IMR-90 (cell line): ENCODE measurements around the gene COG8. TPM values are rescaled to one million over a fixed set of nuclear protein-coding genes. Genes with fewer than 3 reads are reported as not detected.

Experiments used
- ATAC-seq: fragments of 200-7000 bp; cut with Tn5 transposase; 2 replicates; pipeline ENCODE4 v1.9.1; 2020; ENCODE audit warnings: low read depth, mild to moderate bottlenecking, moderate library complexity
- BruUV-seq: library from RNA; stranded (reverse); fragments of 400-500 nt; replicated peaks from 2 replicates; lab custom pipeline; 2021; lab: Mats Ljungman, UMichigan
- CTCF ChIA-PET: fragments of 300-600 bp; formaldehyde crosslinking; extraction: SDS; loops from one replicate; lab custom pipeline; 2021; ENCODE audit warnings: antibody characterized with exemption; lab: Yijun Ruan, JAX
- POLR2A ChIA-PET: fragments of 300-600 bp; sonication (Branson Sonifier 250); formaldehyde crosslinking; loops from one replicate; lab custom pipeline; 2022; ENCODE audit warnings: antibody characterized with exemption; ENCODE audit not compliant: unreplicated experiment; lab: Charles Lee
- DNase-seq: peaks from one replicate; pipeline ENCODE4 v3.0.0; 2013
- H2AFZ ChIP-seq: replicated peaks from 2 replicates; pipeline ENCODE3; 2013; ENCODE audit warnings: low read length, mild to moderate bottlenecking; ENCODE audit not compliant: poor library complexity
- H2AK5ac ChIP-seq: 2 replicates; pipeline ENCODE4 v1.6.1; 2013; ENCODE audit warnings: low read depth, low read length, inconsistent platforms
- H2AK9ac ChIP-seq: replicated peaks from 2 replicates; pipeline ENCODE3; 2013; ENCODE audit warnings: mild to moderate bottlenecking, low read depth, low read length, moderate library complexity; ENCODE audit not compliant: poor library complexity
- H2BK120ac ChIP-seq: 2 replicates; pipeline ENCODE4 v1.6.1; 2013; ENCODE audit warnings: low read depth, low read length, inconsistent platforms
- H2BK15ac ChIP-seq: 3 replicates; pipeline ENCODE4 v1.6.1; 2013; ENCODE audit warnings: low read depth, low read length, inconsistent platforms
- H2BK20ac ChIP-seq: 2 replicates; pipeline ENCODE4 v1.6.1; 2013; ENCODE audit warnings: low read depth, mild to moderate bottlenecking, inconsistent platforms, low read length, moderate library complexity
- H2BK5ac ChIP-seq: 2 replicates; pipeline ENCODE4 v1.6.1; 2013; ENCODE audit warnings: mild to moderate bottlenecking, low read depth, low read length, inconsistent platforms; ENCODE audit not compliant: poor library complexity, severe bottlenecking
- H3K14ac ChIP-seq: replicated peaks from 2 replicates; pipeline ENCODE4 v1.6.1; 2013; ENCODE audit warnings: low read depth, low read length, inconsistent platforms
- H3K18ac ChIP-seq: 2 replicates; pipeline ENCODE4 v1.6.1; 2013; ENCODE audit warnings: low read depth, low read length, control low read depth
- H3K23ac ChIP-seq: 2 replicates; pipeline ENCODE4 v1.6.1; 2013; ENCODE audit warnings: low read depth, low read length, inconsistent platforms
- H3K27ac ChIP-seq: 2 replicates; pipeline ENCODE4 v1.5.1; 2013; ENCODE audit warnings: mild to moderate bottlenecking, control low read depth, low read length; ENCODE audit not compliant: insufficient read depth
- H3K27me3 ChIP-seq: 2 replicates; pipeline ENCODE4 v1.6.1; 2013; ENCODE audit warnings: low read length; ENCODE audit not compliant: control insufficient read depth, insufficient read depth
- H3K36me3 ChIP-seq: 2 replicates; pipeline ENCODE4 v1.6.1; 2013; ENCODE audit warnings: low read length, mixed read lengths; ENCODE audit not compliant: control insufficient read depth, insufficient read depth
- H3K4ac ChIP-seq: 2 replicates; pipeline ENCODE4 v1.6.1; 2013; ENCODE audit warnings: low read depth, low read length, inconsistent platforms
- H3K4me1 ChIP-seq: 2 replicates; pipeline ENCODE4 v1.6.1; 2013; ENCODE audit warnings: low read length, mixed read lengths; ENCODE audit not compliant: control insufficient read depth, insufficient read depth
- H3K4me2 ChIP-seq: 2 replicates; pipeline ENCODE4 v1.6.1; 2013; ENCODE audit warnings: low read depth, mild to moderate bottlenecking, control low read depth, low read length, moderate library complexity
- H3K4me3 ChIP-seq: 2 replicates; pipeline ENCODE4 v1.5.1; 2013; ENCODE audit warnings: low read depth, mild to moderate bottlenecking, control low read depth, low read length, moderate library complexity; ENCODE audit not compliant: insufficient read depth
- H3K56ac ChIP-seq: 2 replicates; pipeline ENCODE4 v1.6.1; 2013; ENCODE audit warnings: low read length, inconsistent platforms; ENCODE audit not compliant: insufficient read depth; ENCODE audit errors: extremely low read depth
- H3K79me1 ChIP-seq, 2 experiments: 2 replicates each; pipeline ENCODE4 v1.6.1; 2013; ENCODE audit warnings: low read length in 2 of 2, inconsistent platforms in 1 of 2, low read depth in 1 of 2
- H3K9ac ChIP-seq: 2 replicates; pipeline ENCODE4 v1.6.1; 2013; ENCODE audit warnings: low read depth, low read length, control low read depth
- H3K9me1 ChIP-seq: 2 replicates; pipeline ENCODE4 v1.6.1; 2013; ENCODE audit warnings: low read length, inconsistent platforms; ENCODE audit not compliant: insufficient read depth
- H3K9me3 ChIP-seq: 2 replicates; pipeline ENCODE4 v1.6.1; 2013; ENCODE audit warnings: low read length; ENCODE audit not compliant: control insufficient read depth, insufficient read depth
- H4K20me1 ChIP-seq: 2 replicates; pipeline ENCODE4 v1.6.1; 2013; ENCODE audit warnings: low read length, inconsistent platforms; ENCODE audit not compliant: insufficient read depth
- H4K5ac ChIP-seq: 2 replicates; pipeline ENCODE4 v1.6.1; 2013; ENCODE audit warnings: mild to moderate bottlenecking, low read depth, low read length, control low read depth
- H4K8ac ChIP-seq, 2 experiments: 2 replicates each; pipeline ENCODE4 v1.6.1; 2013; ENCODE audit warnings: low read depth in 2 of 2, low read length in 2 of 2, control low read depth in 1 of 2, inconsistent platforms in 1 of 2
- H4K91ac ChIP-seq: 2 replicates; pipeline ENCODE4 v1.6.1; 2013; ENCODE audit warnings: low read depth, low read length, inconsistent platforms; ENCODE audit not compliant: insufficient read depth
- BHLHE40 ChIP-seq: fragments of 150-350 bp; IDR thresholded peaks from 2 replicates; pipeline ENCODE4 v1.6.1; 2016; ENCODE audit warnings: mild to moderate bottlenecking, low read depth, low read length
- CEBPB ChIP-seq: IDR thresholded peaks from 2 replicates; pipeline ENCODE4 v1.6.1; 2012; ENCODE audit warnings: low read depth, low read length, improper control_type of control experiment
- CHD1 ChIP-seq: IDR thresholded peaks from 2 replicates; pipeline ENCODE4 v1.6.1; 2012; ENCODE audit warnings: low read depth, low read length, improper control_type of control experiment
- FOS ChIP-seq: fragments of 150-350 bp; IDR thresholded peaks from 2 replicates; pipeline ENCODE4 v1.6.1; 2016; ENCODE audit warnings: low read depth, low read length
- MAFK ChIP-seq: IDR thresholded peaks from 2 replicates; pipeline ENCODE4 v1.6.1; 2012; ENCODE audit warnings: low read depth, low read length, improper control_type of control experiment
- MAZ ChIP-seq: IDR thresholded peaks from 2 replicates; pipeline ENCODE4 v1.6.1; 2012; ENCODE audit warnings: low read depth, mild to moderate bottlenecking, low read length, improper control_type of control experiment, moderate library complexity, borderline replicate concordance
- MXI1 ChIP-seq: IDR thresholded peaks from 2 replicates; pipeline ENCODE4 v1.6.1; 2012; ENCODE audit warnings: low read depth, mild to moderate bottlenecking, low read length, moderate library complexity, borderline replicate concordance
- NFE2L2 ChIP-seq: fragments of 150-350 bp; IDR thresholded peaks from 2 replicates; pipeline ENCODE4 v1.6.1; 2016; ENCODE audit warnings: low read depth, mild to moderate bottlenecking, low read length
- POLR2A ChIP-seq: IDR thresholded peaks from 2 replicates; pipeline ENCODE4 v1.6.1; 2012; ENCODE audit warnings: mild to moderate bottlenecking, low read depth, low read length
- RAD21 ChIP-seq: IDR thresholded peaks from 2 replicates; pipeline ENCODE4 v1.6.1; 2012; ENCODE audit warnings: low read length, improper control_type of control experiment
- RCOR1 ChIP-seq: IDR thresholded peaks from 2 replicates; pipeline ENCODE4 v1.6.1; 2012; ENCODE audit warnings: mild to moderate bottlenecking, low read length, improper control_type of control experiment; ENCODE audit not compliant: insufficient replicate concordance
- RFX5 ChIP-seq: IDR thresholded peaks from 2 replicates; pipeline ENCODE4 v1.8.0; 2012; ENCODE audit warnings: low read depth, mild to moderate bottlenecking, low read length, moderate library complexity
- SMC3 ChIP-seq: fragments of 150-350 bp; IDR thresholded peaks from 2 replicates; pipeline ENCODE4 v1.6.1; 2016; ENCODE audit warnings: low read depth, mild to moderate bottlenecking, antibody characterized with exemption, low read length, moderate library complexity
- WGBS, 2 experiments: methylation state at CpG; one replicate each; pipeline versions ENCODE4 v1.1.5 to v1.1.7; 2013; ENCODE audit warnings: missing lambda C conversion rate in 2 of 2; ENCODE audit not compliant: insufficient read length in 1 of 2; ENCODE audit errors: extremely low coverage in 2 of 2; 5-methylcytosine and 5-hydroxymethylcytosine counted together
- dilution Hi-C: fragments of 300-500 bp; cut with HindIII; formaldehyde crosslinking; loops from one replicate; pipeline ENCODE4 v1.14.3; 2018; ENCODE audit warnings: low sequenced_read_pairs; ENCODE audit not compliant: unreplicated experiment
- in situ Hi-C: fragments of 300-500 bp; cut with MboI; formaldehyde crosslinking; loops from 3 replicates; pipeline ENCODE4 v1.14.3; 2019; ENCODE audit warnings: low sequenced_read_pairs, inconsistent platforms, mixed read lengths
- intact Hi-C: fragments of 100-400 bp; cut with micrococcal nuclease; formaldehyde crosslinking; loops from 2 replicates; pipeline ENCODE4 v1.10.0; 2022
- polyA plus RNA-seq, 3 experiments: library from polyadenylated mRNA; depleted of rRNA; stranded (reverse); fragments of >200 nt; gene quantifications; 2 replicates each; pipeline ENCODE4 v1.2.3, GENCODE V29; 2012; ENCODE audit warnings: low replicate concordance in 1 of 3
- total RNA-seq: library from RNA; depleted of rRNA; stranded (reverse); fragments of >200 nt; gene quantifications from 2 replicates; pipeline ENCODE4 v1.2.3, GENCODE V29; 2012
- TF ChIP-seq, protein P1 (sequence below): conservative IDR thresholded peaks from 2 replicates; pipeline ENCODE4 v1.5.1; 2012; ENCODE audit warnings: mild to moderate bottlenecking, low read depth, low read length, improper control_type of control experiment
- TF ChIP-seq, protein P2 (sequence below): fragments of 150-350 bp; IDR thresholded peaks from 2 replicates; pipeline ENCODE4 v1.6.1; 2017; ENCODE audit warnings: mild to moderate bottlenecking, antibody characterized with exemption, low read length, low read depth
- TF ChIP-seq, protein P3 (sequence below): fragments of 150-350 bp; IDR thresholded peaks from 2 replicates; pipeline ENCODE4 v1.6.1; 2016; ENCODE audit warnings: low read depth, mild to moderate bottlenecking, low read length, moderate library complexity, borderline replicate concordance

COG8 gene
- total and polyA plus RNA-seq, 2 of the 4 experiments (the other 2 are of a cell fraction) = 23.4 to 26.2 TPM

DNA sequence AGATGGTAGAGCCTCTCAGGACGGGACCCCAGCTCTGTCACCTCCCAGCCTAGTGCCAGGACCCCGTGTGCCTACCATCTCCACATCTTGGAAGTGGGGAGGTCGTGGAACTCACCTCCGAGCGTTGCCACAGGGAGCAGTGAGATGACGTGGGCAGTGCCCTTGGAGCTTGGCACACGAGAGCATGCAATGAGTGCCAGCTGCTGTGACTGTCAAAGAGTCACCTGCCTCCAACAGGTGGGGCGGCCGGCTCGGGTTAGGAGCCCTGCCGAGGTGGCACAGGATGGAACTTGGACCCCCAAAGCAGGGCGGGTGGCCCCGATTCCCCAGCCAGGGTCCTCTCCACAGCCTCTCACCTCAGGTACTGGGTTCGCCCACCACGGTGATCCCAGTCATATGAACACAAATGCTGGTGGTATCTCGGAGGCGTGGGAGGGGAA is 22.7 kb downstream of the COG8 start:
- Histone ChIP-seq H3K27ac (no peak overlapping the region), H2AK5ac (no peak overlapping the region), H3K4ac (no peak overlapping the region), H2BK20ac (no peak overlapping the region), H2AK9ac (peak overlapping the region; percentile 55), H3K4me3 (no peak overlapping the region), H3K9ac (no peak overlapping the region), H4K91ac (no peak overlapping the region), H3K79me1 (peaks cover 36 to 82% of the 10 kb centered on the region in 2 experiments), H3K4me2 (no peak overlapping the region), H4K8ac (no peak overlapping the region), H4K5ac (no peak overlapping the region), H4K20me1 (peaks cover 39% of the 10 kb centered on the region), H3K14ac (no peak overlapping the region), H3K9me1 (peaks cover 4% of the 10 kb centered on the region; the same call in 1 of the 2 replicates), H3K9me3 (no peaks in the 10 kb centered on the region), H3K27me3 (no peaks in the 10 kb centered on the region), H3K4me1 (peaks cover 4% of the 10 kb centered on the region), H2BK15ac (no peak overlapping the region), H3K36me3 (peaks cover 65% of the 10 kb centered on the region), H3K23ac (no peak overlapping the region), H2BK120ac (no peak overlapping the region), H3K18ac (no peak overlapping the region), H3K56ac (no peak overlapping the region), H2AFZ (no peak overlapping the region), H2BK5ac (no peak overlapping the region)
- dilution Hi-C loops (no loop called here), intact Hi-C loops (no loop called here), in situ Hi-C loops (no loop called here)
- no TSS peak for BruUV-seq
- DNase-seq = no peak
- POLR2A ChIA-PET = no interaction called here
- ATAC-seq = no peak
- 93% methylated on average over 10 of the region's 17 CpGs; no CpG with 5 or more reads in 1 of the 2 experiments for WGBS, 2 experiments
- CTCF ChIA-PET = no interaction called here
- TF ChIP-seq RFX5 = no peak
- TF ChIP-seq NFE2L2 = no peak
- TF ChIP-seq SMC3 = no peak
- TF ChIP-seq FOS = no peak
- no peak for TF ChIP-seq MAFK
- TF ChIP-seq, protein P1, sequence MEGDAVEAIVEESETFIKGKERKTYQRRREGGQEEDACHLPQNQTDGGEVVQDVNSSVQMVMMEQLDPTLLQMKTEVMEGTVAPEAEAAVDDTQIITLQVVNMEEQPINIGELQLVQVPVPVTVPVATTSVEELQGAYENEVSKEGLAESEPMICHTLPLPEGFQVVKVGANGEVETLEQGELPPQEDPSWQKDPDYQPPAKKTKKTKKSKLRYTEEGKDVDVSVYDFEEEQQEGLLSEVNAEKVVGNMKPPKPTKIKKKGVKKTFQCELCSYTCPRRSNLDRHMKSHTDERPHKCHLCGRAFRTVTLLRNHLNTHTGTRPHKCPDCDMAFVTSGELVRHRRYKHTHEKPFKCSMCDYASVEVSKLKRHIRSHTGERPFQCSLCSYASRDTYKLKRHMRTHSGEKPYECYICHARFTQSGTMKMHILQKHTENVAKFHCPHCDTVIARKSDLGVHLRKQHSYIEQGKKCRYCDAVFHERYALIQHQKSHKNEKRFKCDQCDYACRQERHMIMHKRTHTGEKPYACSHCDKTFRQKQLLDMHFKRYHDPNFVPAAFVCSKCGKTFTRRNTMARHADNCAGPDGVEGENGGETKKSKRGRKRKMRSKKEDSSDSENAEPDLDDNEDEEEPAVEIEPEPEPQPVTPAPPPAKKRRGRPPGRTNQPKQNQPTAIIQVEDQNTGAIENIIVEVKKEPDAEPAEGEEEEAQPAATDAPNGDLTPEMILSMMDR = no peak
- TF ChIP-seq CHD1 = no peak
- no peak for TF ChIP-seq BHLHE40
- no peak for TF ChIP-seq MAZ
- TF ChIP-seq RCOR1 = no peak
- TF ChIP-seq, protein P2, sequence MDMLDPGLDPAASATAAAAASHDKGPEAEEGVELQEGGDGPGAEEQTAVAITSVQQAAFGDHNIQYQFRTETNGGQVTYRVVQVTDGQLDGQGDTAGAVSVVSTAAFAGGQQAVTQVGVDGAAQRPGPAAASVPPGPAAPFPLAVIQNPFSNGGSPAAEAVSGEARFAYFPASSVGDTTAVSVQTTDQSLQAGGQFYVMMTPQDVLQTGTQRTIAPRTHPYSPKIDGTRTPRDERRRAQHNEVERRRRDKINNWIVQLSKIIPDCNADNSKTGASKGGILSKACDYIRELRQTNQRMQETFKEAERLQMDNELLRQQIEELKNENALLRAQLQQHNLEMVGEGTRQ = no peak
- no peak for TF ChIP-seq CEBPB
- TF ChIP-seq, protein P3, sequence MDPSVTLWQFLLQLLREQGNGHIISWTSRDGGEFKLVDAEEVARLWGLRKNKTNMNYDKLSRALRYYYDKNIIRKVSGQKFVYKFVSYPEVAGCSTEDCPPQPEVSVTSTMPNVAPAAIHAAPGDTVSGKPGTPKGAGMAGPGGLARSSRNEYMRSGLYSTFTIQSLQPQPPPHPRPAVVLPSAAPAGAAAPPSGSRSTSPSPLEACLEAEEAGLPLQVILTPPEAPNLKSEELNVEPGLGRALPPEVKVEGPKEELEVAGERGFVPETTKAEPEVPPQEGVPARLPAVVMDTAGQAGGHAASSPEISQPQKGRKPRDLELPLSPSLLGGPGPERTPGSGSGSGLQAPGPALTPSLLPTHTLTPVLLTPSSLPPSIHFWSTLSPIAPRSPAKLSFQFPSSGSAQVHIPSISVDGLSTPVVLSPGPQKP = no peak
- no peak for TF ChIP-seq RAD21
- TF ChIP-seq MXI1 = no peak
- TF ChIP-seq POLR2A = no peak
